HepG2 (cell line): ENCODE results near the gene KLF11. TPM values are rescaled to one million over a fixed set of nuclear protein-coding genes. Genes with fewer than 3 reads are reported as not detected.

Source experiments
- AHR ChIP-seq: IDR thresholded peaks from 2 replicates; pipeline ENCODE4 v1.6.1; 2018; ENCODE audit warnings: missing genetic modification reagents, missing compliant biosample characterization
- ARID2 ChIP-seq: sonication (generic); formaldehyde crosslinking; IDR thresholded peaks from 2 replicates; pipeline ENCODE4 v1.8.1; 2022; ENCODE audit warnings: mild to moderate bottlenecking, missing genetic modification reagents, borderline replicate concordance
- ARNT2 ChIP-seq: sonication (generic); formaldehyde crosslinking; IDR thresholded peaks from 2 replicates; pipeline ENCODE4 v1.8.0; 2022; ENCODE audit warnings: mild to moderate bottlenecking, low read depth, missing genetic modification reagents, moderate library complexity
- BRCA1 ChIP-seq: sonication (generic); formaldehyde crosslinking; IDR thresholded peaks from 2 replicates; pipeline ENCODE4 v1.4.0; 2020; ENCODE audit warnings: missing genetic modification reagents
- CSRNP2 ChIP-seq: sonication (generic); formaldehyde crosslinking; conservative IDR thresholded peaks from 2 replicates; pipeline ENCODE4 v1.8.0; 2022; ENCODE audit warnings: low read depth, missing genetic modification reagents
- HOXA5 ChIP-seq: sonication (generic); formaldehyde crosslinking; IDR thresholded peaks from 2 replicates; pipeline ENCODE4 v1.4.0; 2020; ENCODE audit warnings: missing genetic modification reagents
- KDM5A ChIP-seq: fragments of 200-600 bp; sonication (generic); IDR thresholded peaks from 2 replicates; pipeline ENCODE4 v1.7.0; 2018; ENCODE audit warnings: antibody characterized with exemption, mild to moderate bottlenecking, low read length, borderline replicate concordance
- MED1 ChIP-seq: sonication (generic); formaldehyde crosslinking; IDR thresholded peaks from 2 replicates; pipeline ENCODE4 v1.4.0; 2020; ENCODE audit warnings: missing genetic modification reagents
- RAD51 ChIP-seq: fragments of 450-650 bp; IDR thresholded peaks from 2 replicates; pipeline ENCODE4 v1.6.1; 2016; ENCODE audit warnings: borderline replicate concordance
- RFXAP ChIP-seq: sonication (generic); formaldehyde crosslinking; IDR thresholded peaks from 2 replicates; pipeline ENCODE4 v1.4.0; 2020; ENCODE audit warnings: missing genetic modification reagents, borderline replicate concordance
- SALL1 ChIP-seq: sonication (generic); formaldehyde crosslinking; IDR thresholded peaks from 2 replicates; pipeline ENCODE4 v1.8.0; 2022; ENCODE audit warnings: mild to moderate bottlenecking, missing genetic modification reagents
- SRSF4 ChIP-seq: fragments of 200-400 bp; formaldehyde crosslinking; IDR thresholded peaks from one replicate; pipeline ENCODE4 v1.6.1; 2018; ENCODE audit warnings: mild to moderate bottlenecking, low read depth, low read length, moderate library complexity; ENCODE audit not compliant: poor library complexity, severe bottlenecking
- STAT6 ChIP-seq: sonication (generic); formaldehyde crosslinking; IDR thresholded peaks from 2 replicates; pipeline ENCODE4 v1.4.0; 2020; ENCODE audit warnings: missing genetic modification reagents, mild to moderate bottlenecking, borderline replicate concordance
- TBX2 ChIP-seq: sonication (generic); formaldehyde crosslinking; IDR thresholded peaks from 2 replicates; pipeline ENCODE4 v1.5.0; 2020; ENCODE audit warnings: missing genetic modification reagents, mild to moderate bottlenecking, borderline replicate concordance
- ZNF101 ChIP-seq: sonication (generic); formaldehyde crosslinking; IDR thresholded peaks from 2 replicates; pipeline ENCODE4 v1.4.0; 2020; ENCODE audit warnings: mild to moderate bottlenecking, low read depth, missing genetic modification reagents, borderline replicate concordance
- ZNF30 ChIP-seq: sonication (generic); formaldehyde crosslinking; IDR thresholded peaks from 2 replicates; pipeline ENCODE4 v1.5.0; 2020; ENCODE audit warnings: mild to moderate bottlenecking, missing genetic modification reagents
- ZNF501 ChIP-seq: sonication (generic); formaldehyde crosslinking; IDR thresholded peaks from 2 replicates; pipeline ENCODE4 v1.5.1; 2020; ENCODE audit warnings: mild to moderate bottlenecking, moderate library complexity, missing genetic modification reagents
- ZNF512 ChIP-seq: sonication (generic); formaldehyde crosslinking; IDR thresholded peaks from 2 replicates; pipeline ENCODE4 v1.4.0; 2020; ENCODE audit warnings: mild to moderate bottlenecking, missing genetic modification reagents
- ZNF710 ChIP-seq: sonication (generic); formaldehyde crosslinking; IDR thresholded peaks from 2 replicates; pipeline ENCODE4 v1.5.0; 2020; ENCODE audit warnings: mild to moderate bottlenecking, missing genetic modification reagents, borderline replicate concordance
- polyA plus RNA-seq, 8 experiments: library from polyadenylated mRNA; depleted of rRNA in 3 of 8; stranded (reverse) in 7 of 8; unstranded in 1 of 8; fragments of >200 nt; fragmentation: Illumina TruSeq in 4 of 8; extraction: Trizol in 4 of 8; gene quantifications; 2 replicates each; pipeline versions ENCODE4 v1.2.1 to v1.2.3, GENCODE V29; 2011 to 2016; ENCODE audit warnings: low read depth in 4 of 8, missing spikeins in 1 of 8, mixed read lengths in 1 of 8; ENCODE audit not compliant: insufficient read depth in 1 of 8
- total RNA-seq, 5 experiments: library from RNA; depleted of rRNA; stranded (reverse); fragments of >200 nt; fragmentation: Illumina TruSeq; extraction: Trizol; gene quantifications; 2 replicates each; pipeline ENCODE4 v1.2.3, GENCODE V29; 2016; ENCODE audit warnings: low read depth in 1 of 5

KLF11 gene
- total and polyA plus RNA-seq, 2 of the 13 experiments (the other 11 are each of a cell fraction or from before 2014, with no cell fraction given): 2.5 to 11.8 TPM

GRCh38 chr2:10042301-10043161 is 819 bp upstream of the KLF11 start (continued):
- peak; percentile 35 for TF ChIP-seq TBX2 (CRISPR knock-in tag)
- TF ChIP-seq AHR (CRISPR knock-in tag): no peak
- TF ChIP-seq BRCA1 (CRISPR knock-in tag): no peak; the same call in 1 of the 2 replicates
- TF ChIP-seq HOXA5 (CRISPR knock-in tag): no peak; the same call in 1 of the 2 replicates
- TF ChIP-seq ZNF30 (CRISPR knock-in tag): no peak
- no peak; the same call in 1 of the 2 replicates for TF ChIP-seq ZNF710
- no peak for TF ChIP-seq ZNF512 (CRISPR knock-in tag)
- no peak for TF ChIP-seq KDM5A
- TF ChIP-seq SRSF4: no peak
- no peak for TF ChIP-seq STAT6
- TF ChIP-seq ARID2 (CRISPR knock-in tag): no peak
- no peak for TF ChIP-seq RAD51
- TF ChIP-seq ZNF101: no peak
- TF ChIP-seq MED1 (CRISPR knock-in tag): 0 out of 2 replicates have a peak, but pooled peaks have one; percentile 9
- no peak for TF ChIP-seq RFXAP (CRISPR knock-in tag)
- TF ChIP-seq SALL1: peak; percentile 20
- TF ChIP-seq CSRNP2: no peak
- TF ChIP-seq ARNT2 (CRISPR knock-in tag): no peak; the same call in 1 of the 2 replicates
- TF ChIP-seq ZNF501 (CRISPR knock-in tag): 0 out of 2 replicates have a peak, but pooled peaks have one; percentile 7
